ENCODE results near the gene C4orf50. TPM values are rescaled to one million over a fixed set of nuclear protein-coding genes. Genes with fewer than 3 reads are reported as not detected.

The C4orf50 gene
- polyA plus RNA-seq, 1 donor from 2014 or later = 1.6 TPM

DNA sequence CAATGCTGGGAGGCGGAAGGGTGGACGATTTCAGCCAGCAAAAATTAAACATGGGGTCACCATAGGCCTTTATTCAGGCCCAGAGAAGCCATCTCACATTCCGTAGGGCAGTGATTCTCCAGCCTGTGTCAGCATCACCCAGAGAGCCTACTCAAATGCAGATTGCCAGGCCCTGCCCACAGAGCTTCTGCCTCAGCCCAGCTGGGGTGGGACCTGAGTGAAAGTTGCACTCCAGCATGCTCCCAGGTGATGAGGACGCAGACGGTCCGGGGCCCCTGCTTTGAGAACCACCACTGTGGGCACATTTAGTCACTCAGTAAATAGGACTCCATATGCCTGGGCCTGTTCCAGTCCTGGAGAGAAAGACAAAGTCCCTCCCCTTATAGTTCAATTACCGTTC is 12.4 kb upstream of the C4orf50 start:
- Histone ChIP-seq H4K20me1 (ENCODE audit: insufficient read depth) (no peaks in the 10 kb centered on the region), H3K9ac (ENCODE audit: low read length) (no peak overlapping the region), H3K4me2 (ENCODE audit: low read length) (no peak overlapping the region), H3K9me2 (ENCODE audit: insufficient read depth, low read length) (no peaks in the 10 kb centered on the region), H3K79me2 (replicated peaks; ENCODE audit: insufficient read depth, low read length) (no peaks in the 10 kb centered on the region), H3K27ac (ENCODE audit: low read length) (no peak overlapping the region), H3K27me3 (ENCODE audit: insufficient read depth, low read depth, low read length) (no peaks in the 10 kb centered on the region), H3K4me3 (ENCODE audit: low read length) (no peak overlapping the region), H2AFZ (ENCODE audit: low read depth, low read length) (no peak overlapping the region), H3F3A (ENCODE audit: insufficient read depth, low read length, poor library complexity, severe bottlenecking) (no peaks in the 10 kb centered on the region), H3K36me3 (ENCODE audit: insufficient read depth, low read length) (no peaks in the 10 kb centered on the region), H3K9me3 (ENCODE audit: low read length) (no peaks in the 10 kb centered on the region)
- TF ChIP-seq POLR2AphosphoS5 (IDR thresholded peaks at IDR 0.05) (no peak), EP300 (conservative IDR thresholded peaks at IDR 0.05; ENCODE audit: poor library complexity, severe bottlenecking) (no peak), RAD21 (conservative IDR thresholded peaks at IDR 0.05) (no peak), TAF1 (IDR thresholded peaks at IDR 0.05; ENCODE audit: low read depth) (no peak), MXI1 (conservative IDR thresholded peaks at IDR 0.05; ENCODE audit: poor library complexity, severe bottlenecking) (no peak), SMC3 (conservative IDR thresholded peaks at IDR 0.05; ENCODE audit: poor library complexity) (no peak), EZH2 (IDR thresholded peaks at IDR 0.05; ENCODE audit: borderline replicate concordance, insufficient read depth, low read length, poor library complexity, severe bottlenecking) (no peak)
- TF ChIP-seq, protein P1, sequence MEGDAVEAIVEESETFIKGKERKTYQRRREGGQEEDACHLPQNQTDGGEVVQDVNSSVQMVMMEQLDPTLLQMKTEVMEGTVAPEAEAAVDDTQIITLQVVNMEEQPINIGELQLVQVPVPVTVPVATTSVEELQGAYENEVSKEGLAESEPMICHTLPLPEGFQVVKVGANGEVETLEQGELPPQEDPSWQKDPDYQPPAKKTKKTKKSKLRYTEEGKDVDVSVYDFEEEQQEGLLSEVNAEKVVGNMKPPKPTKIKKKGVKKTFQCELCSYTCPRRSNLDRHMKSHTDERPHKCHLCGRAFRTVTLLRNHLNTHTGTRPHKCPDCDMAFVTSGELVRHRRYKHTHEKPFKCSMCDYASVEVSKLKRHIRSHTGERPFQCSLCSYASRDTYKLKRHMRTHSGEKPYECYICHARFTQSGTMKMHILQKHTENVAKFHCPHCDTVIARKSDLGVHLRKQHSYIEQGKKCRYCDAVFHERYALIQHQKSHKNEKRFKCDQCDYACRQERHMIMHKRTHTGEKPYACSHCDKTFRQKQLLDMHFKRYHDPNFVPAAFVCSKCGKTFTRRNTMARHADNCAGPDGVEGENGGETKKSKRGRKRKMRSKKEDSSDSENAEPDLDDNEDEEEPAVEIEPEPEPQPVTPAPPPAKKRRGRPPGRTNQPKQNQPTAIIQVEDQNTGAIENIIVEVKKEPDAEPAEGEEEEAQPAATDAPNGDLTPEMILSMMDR (IDR thresholded peaks at IDR 0.05; ENCODE audit: poor library complexity, severe bottlenecking) = no peak
- TF ChIP-seq, protein P2, sequence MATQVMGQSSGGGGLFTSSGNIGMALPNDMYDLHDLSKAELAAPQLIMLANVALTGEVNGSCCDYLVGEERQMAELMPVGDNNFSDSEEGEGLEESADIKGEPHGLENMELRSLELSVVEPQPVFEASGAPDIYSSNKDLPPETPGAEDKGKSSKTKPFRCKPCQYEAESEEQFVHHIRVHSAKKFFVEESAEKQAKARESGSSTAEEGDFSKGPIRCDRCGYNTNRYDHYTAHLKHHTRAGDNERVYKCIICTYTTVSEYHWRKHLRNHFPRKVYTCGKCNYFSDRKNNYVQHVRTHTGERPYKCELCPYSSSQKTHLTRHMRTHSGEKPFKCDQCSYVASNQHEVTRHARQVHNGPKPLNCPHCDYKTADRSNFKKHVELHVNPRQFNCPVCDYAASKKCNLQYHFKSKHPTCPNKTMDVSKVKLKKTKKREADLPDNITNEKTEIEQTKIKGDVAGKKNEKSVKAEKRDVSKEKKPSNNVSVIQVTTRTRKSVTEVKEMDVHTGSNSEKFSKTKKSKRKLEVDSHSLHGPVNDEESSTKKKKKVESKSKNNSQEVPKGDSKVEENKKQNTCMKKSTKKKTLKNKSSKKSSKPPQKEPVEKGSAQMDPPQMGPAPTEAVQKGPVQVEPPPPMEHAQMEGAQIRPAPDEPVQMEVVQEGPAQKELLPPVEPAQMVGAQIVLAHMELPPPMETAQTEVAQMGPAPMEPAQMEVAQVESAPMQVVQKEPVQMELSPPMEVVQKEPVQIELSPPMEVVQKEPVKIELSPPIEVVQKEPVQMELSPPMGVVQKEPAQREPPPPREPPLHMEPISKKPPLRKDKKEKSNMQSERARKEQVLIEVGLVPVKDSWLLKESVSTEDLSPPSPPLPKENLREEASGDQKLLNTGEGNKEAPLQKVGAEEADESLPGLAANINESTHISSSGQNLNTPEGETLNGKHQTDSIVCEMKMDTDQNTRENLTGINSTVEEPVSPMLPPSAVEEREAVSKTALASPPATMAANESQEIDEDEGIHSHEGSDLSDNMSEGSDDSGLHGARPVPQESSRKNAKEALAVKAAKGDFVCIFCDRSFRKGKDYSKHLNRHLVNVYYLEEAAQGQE (IDR thresholded peaks at IDR 0.05; ENCODE audit: borderline replicate concordance) = no peak

GRCh38 chr4:6029254-6029653 is 11.0 kb upstream of the C4orf50 start:
- no peak for TF ChIP-seq MXI1 (conservative IDR thresholded peaks at IDR 0.05; ENCODE audit: poor library complexity, severe bottlenecking)
- TF ChIP-seq EP300 (conservative IDR thresholded peaks at IDR 0.05; ENCODE audit: poor library complexity, severe bottlenecking) = no peak
- TF ChIP-seq, protein P1 (IDR thresholded peaks at IDR 0.05; ENCODE audit: poor library complexity, severe bottlenecking) = no peak
- TF ChIP-seq POLR2AphosphoS5 (IDR thresholded peaks at IDR 0.05) = no peak
- TF ChIP-seq, protein P2 (IDR thresholded peaks at IDR 0.05; ENCODE audit: borderline replicate concordance) = no peak
- TF ChIP-seq SMC3 (conservative IDR thresholded peaks at IDR 0.05; ENCODE audit: poor library complexity) = no peak
- no peak for TF ChIP-seq RAD21 (conservative IDR thresholded peaks at IDR 0.05)
- TF ChIP-seq TAF1 (IDR thresholded peaks at IDR 0.05; ENCODE audit: low read depth) = no peak
- no peak for TF ChIP-seq EZH2 (IDR thresholded peaks at IDR 0.05; ENCODE audit: borderline replicate concordance, insufficient read depth, low read length, poor library complexity, severe bottlenecking)
- Histone ChIP-seq H3K27me3 (ENCODE audit: insufficient read depth, low read depth, low read length) (no peaks in the 10 kb centered on the region), H3K9me2 (ENCODE audit: insufficient read depth, low read length) (no peaks in the 10 kb centered on the region), H3K9me3 (ENCODE audit: low read length) (no peaks in the 10 kb centered on the region), H3K27ac (ENCODE audit: low read length) (no peak overlapping the region), H3K36me3 (ENCODE audit: insufficient read depth, low read length) (no peaks in the 10 kb centered on the region), H3F3A (ENCODE audit: insufficient read depth, low read length, poor library complexity, severe bottlenecking) (no peaks in the 10 kb centered on the region), H4K20me1 (ENCODE audit: insufficient read depth) (no peaks in the 10 kb centered on the region), H3K9ac (ENCODE audit: low read length) (no peak overlapping the region), H3K79me2 (replicated peaks; ENCODE audit: insufficient read depth, low read length) (no peaks in the 10 kb centered on the region), H2AFZ (ENCODE audit: low read depth, low read length) (no peak overlapping the region), H3K4me3 (ENCODE audit: low read length) (no peak overlapping the region), H3K4me2 (ENCODE audit: low read length) (no peak overlapping the region)
